Osteocyte (in vitro differentiated cells): ENCODE data around the gene TBL1XR1. TPM values are rescaled to one million over a fixed set of nuclear protein-coding genes. Genes with fewer than 3 reads are reported as not detected.
A peak's percentile ranks its signal among the peaks of the same experiment; 100 is the strongest.

Experiments used
- DNase-seq: peaks from one replicate; pipeline ENCODE4 v3.0.0; 2021; ENCODE audit warnings: mixed read lengths; ENCODE audit not compliant: unreplicated experiment; ENCODE audit errors: extremely low spot score
- H3K27ac Mint-ChIP-seq: one replicate; pipeline ENCODE4 v1.8.0; 2021; ENCODE audit warnings: mild to moderate bottlenecking, mixed read lengths; ENCODE audit not compliant: unreplicated experiment
- H3K27me3 Mint-ChIP-seq: one replicate; pipeline ENCODE4 v1.8.0; 2021; ENCODE audit warnings: mixed read lengths; ENCODE audit not compliant: unreplicated experiment
- H3K36me3 Mint-ChIP-seq: one replicate; pipeline ENCODE4 v1.8.0; 2021; ENCODE audit warnings: mixed read lengths; ENCODE audit not compliant: unreplicated experiment
- H3K4me1 Mint-ChIP-seq: one replicate; pipeline ENCODE4 v1.8.0; 2021; ENCODE audit warnings: mixed read lengths; ENCODE audit not compliant: unreplicated experiment
- H3K4me3 Mint-ChIP-seq: one replicate; pipeline ENCODE4 v1.8.0; 2021; ENCODE audit warnings: mild to moderate bottlenecking, moderate library complexity, mixed read lengths; ENCODE audit not compliant: unreplicated experiment
- H3K9me3 Mint-ChIP-seq: one replicate; pipeline ENCODE4 v1.8.0; 2021; ENCODE audit warnings: mixed read lengths; ENCODE audit not compliant: unreplicated experiment
- total RNA-seq: library from RNA; stranded (reverse); gene quantifications from 2 replicates; pipeline ENCODE4 v1.2.1, GENCODE V29; 2021
- TF ChIP-seq, protein P1 (sequence below): fragments of 200-600 bp; sonication (generic); IDR thresholded peaks from 2 replicates; pipeline ENCODE4 v1.5.0; 2021; ENCODE audit warnings: antibody characterized with exemption, mild to moderate bottlenecking, moderate library complexity

TBL1XR1 gene
- total RNA-seq, 1 donor from 2014 or later: 370 TPM

DNA sequence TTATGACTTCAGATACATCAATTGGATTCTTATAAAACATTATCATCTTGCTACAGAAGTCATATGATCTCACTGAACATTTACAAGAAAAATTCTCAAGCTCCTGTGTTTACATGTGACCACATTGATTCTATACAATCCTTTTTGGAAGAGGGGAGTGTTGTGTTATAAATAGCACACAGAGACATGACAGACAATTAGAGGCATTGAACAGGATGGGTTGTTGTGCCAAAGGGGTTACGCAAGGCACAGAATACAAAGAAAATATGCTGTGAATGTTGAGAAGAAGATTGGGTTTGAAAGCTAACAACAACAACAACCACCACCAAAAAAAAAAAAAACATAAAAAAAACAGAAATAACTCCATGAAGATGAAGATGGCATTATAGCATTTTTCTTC is 32.5 kb upstream of the TBL1XR1 start:
- Mint-ChIP-seq H3K36me3 (no peaks in the 10 kb centered on the region), H3K27ac (no peak overlapping the region), H3K27me3 (no peaks in the 10 kb centered on the region), H3K4me1 (peaks cover 7% of the 10 kb centered on the region), H3K4me3 (no peak overlapping the region), H3K9me3 (peaks cover 5% of the 10 kb centered on the region)
- DNase-seq: no peak
- TF ChIP-seq, protein P1, sequence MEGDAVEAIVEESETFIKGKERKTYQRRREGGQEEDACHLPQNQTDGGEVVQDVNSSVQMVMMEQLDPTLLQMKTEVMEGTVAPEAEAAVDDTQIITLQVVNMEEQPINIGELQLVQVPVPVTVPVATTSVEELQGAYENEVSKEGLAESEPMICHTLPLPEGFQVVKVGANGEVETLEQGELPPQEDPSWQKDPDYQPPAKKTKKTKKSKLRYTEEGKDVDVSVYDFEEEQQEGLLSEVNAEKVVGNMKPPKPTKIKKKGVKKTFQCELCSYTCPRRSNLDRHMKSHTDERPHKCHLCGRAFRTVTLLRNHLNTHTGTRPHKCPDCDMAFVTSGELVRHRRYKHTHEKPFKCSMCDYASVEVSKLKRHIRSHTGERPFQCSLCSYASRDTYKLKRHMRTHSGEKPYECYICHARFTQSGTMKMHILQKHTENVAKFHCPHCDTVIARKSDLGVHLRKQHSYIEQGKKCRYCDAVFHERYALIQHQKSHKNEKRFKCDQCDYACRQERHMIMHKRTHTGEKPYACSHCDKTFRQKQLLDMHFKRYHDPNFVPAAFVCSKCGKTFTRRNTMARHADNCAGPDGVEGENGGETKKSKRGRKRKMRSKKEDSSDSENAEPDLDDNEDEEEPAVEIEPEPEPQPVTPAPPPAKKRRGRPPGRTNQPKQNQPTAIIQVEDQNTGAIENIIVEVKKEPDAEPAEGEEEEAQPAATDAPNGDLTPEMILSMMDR: no peak

DNA sequence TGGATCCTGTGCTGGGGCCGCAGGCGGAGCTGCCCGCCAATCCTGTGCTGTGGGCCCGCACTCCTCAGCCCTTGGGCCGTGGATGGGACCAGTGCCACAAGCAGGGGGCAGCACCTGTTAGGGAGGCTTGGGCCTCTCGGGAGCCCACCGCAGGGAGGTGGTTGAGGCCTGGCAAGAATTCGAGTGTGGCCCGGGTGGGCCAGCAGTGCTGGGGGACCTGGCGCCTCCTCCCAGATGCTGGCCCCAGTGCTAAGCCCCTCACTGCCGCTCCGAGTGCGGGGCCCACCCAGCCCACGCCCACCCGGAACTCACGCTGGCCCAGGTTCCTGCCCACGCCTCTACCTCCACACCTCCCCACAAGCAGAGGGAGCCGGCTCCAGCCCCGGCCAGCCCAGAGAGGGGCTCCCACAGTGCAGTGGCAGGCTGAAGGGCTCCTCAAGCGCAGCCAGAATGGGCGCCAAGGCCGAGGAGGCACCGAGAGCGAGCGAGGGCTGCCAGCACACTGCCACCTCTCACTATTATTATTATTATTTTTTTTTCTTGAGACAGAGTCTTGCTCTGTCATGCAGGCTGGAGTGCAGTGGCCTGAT is 31.4 kb upstream of the TBL1XR1 start:
- peaks cover 9% of the 10 kb centered on the region for H3K4me1 Mint-ChIP-seq
- no peaks in the 10 kb centered on the region for H3K27me3 Mint-ChIP-seq
- peaks cover 5% of the 10 kb centered on the region for H3K9me3 Mint-ChIP-seq
- no peak overlapping the region for H3K4me3 Mint-ChIP-seq
- H3K27ac Mint-ChIP-seq: no peak overlapping the region
- no peak for DNase-seq
- no peaks in the 10 kb centered on the region for H3K36me3 Mint-ChIP-seq
- TF ChIP-seq, protein P1: no peak

DNA sequence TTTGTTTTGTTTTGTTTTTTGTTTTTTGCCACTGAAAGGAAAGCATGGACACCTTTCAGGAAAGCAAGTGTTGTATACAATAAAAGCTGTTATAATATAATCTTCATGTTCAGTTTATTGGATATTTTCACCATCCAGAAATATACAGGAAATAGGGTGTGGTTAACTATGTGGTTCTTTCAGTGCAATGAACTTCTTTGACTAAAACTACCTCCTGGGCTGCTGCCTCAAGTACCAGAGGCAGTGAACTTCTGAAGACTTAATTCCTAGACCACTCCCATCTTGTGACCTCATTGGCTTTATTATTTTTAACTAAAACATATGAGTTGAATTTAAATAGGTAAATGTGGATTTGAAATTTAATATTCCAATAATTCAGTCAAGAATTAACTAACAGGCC is 27.1 kb upstream of the TBL1XR1 start:
- Mint-ChIP-seq H3K9me3 (peaks cover 3% of the 10 kb centered on the region), H3K36me3 (no peaks in the 10 kb centered on the region), H3K27me3 (no peaks in the 10 kb centered on the region), H3K27ac (no peak overlapping the region), H3K4me3 (no peak overlapping the region), H3K4me1 (peaks cover 4% of the 10 kb centered on the region)
- TF ChIP-seq, protein P1: no peak
- DNase-seq: no peak

DNA sequence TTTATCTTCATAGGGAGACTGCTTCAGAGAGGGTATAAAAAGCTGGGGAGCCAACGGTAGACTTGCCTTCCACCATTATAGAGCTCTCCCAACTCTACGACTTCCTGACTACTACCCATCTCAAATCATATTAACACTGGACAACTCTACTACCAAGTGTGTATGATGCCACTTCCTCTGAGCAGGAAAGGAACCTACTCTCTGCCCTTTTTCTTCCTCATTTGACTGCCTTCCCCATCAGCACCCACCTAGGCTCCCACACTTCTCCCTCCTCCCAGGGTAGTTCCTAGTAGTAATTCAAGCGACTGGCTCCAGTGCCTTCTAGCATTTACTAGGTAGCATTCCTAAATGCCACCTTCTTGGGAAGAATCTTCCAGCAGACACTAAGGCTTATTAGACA is 24.5 kb upstream of the TBL1XR1 start:
- no peak for DNase-seq
- Mint-ChIP-seq H3K4me1 (peaks cover 2% of the 10 kb centered on the region), H3K4me3 (no peak overlapping the region), H3K36me3 (no peaks in the 10 kb centered on the region), H3K9me3 (no peaks in the 10 kb centered on the region), H3K27me3 (no peaks in the 10 kb centered on the region), H3K27ac (no peak overlapping the region)
- TF ChIP-seq, protein P1: no peak

DNA sequence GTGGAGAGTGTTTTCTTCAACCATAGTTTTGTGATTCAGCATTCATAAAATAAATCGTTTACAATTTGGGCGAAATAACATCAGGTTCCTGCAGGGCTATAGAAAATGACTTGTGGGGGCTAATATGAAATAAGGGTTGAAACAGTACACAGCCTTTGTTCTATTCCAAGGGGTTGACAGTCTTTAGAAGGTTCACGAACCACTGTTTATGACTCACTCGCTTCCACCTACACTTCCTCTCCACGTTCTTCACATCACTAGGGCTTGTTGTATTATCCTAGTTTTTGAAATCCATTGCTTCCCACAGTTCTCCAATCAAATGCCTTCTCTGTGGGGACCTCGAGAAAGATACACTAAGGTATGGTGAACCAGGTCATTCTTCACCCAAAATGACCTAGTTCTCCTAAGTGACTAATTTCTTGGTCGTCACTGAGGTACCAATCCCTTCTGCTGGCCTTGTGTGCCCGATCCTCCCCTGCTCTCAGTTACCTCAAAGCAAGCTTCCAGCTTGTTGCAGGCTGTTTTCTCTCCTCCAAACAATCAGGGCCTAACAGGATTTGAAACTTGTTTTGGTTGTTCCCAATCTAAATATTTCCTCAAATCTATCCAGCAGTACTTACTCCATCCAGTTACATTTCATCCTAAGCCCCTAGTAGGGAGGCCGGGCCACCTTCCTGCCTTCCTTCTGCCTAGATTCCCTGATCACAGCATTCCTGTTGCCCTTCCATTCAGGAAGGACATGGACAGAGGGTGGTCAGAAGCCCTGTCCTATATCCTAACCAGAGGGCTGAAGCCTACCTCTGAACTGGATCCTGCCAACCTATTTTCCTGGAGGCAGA is 23.1 kb upstream of the TBL1XR1 start:
- peaks cover 2% of the 10 kb centered on the region for H3K4me1 Mint-ChIP-seq
- H3K9me3 Mint-ChIP-seq: no peaks in the 10 kb centered on the region
- H3K27me3 Mint-ChIP-seq: no peaks in the 10 kb centered on the region
- peak; percentile 19 for DNase-seq
- TF ChIP-seq, protein P1: no peak
- no peak overlapping the region for H3K27ac Mint-ChIP-seq
- no peak overlapping the region for H3K4me3 Mint-ChIP-seq
- no peaks in the 10 kb centered on the region for H3K36me3 Mint-ChIP-seq
